OCI-M2 (cell line): Measurements from ENCODE around the gene ZNF554.
"Not testable (repeated sequence)": the region's sequence is repeated elsewhere in the genome, so short reads cannot be mapped to it uniquely, and the experiment has no call there.

Experiments used
- DNase-seq: peaks from one replicate; lab custom pipeline; 2025; ENCODE audit not compliant: unreplicated experiment; lab: John Stamatoyannopoulos, UW

ZNF554 gene

DNA sequence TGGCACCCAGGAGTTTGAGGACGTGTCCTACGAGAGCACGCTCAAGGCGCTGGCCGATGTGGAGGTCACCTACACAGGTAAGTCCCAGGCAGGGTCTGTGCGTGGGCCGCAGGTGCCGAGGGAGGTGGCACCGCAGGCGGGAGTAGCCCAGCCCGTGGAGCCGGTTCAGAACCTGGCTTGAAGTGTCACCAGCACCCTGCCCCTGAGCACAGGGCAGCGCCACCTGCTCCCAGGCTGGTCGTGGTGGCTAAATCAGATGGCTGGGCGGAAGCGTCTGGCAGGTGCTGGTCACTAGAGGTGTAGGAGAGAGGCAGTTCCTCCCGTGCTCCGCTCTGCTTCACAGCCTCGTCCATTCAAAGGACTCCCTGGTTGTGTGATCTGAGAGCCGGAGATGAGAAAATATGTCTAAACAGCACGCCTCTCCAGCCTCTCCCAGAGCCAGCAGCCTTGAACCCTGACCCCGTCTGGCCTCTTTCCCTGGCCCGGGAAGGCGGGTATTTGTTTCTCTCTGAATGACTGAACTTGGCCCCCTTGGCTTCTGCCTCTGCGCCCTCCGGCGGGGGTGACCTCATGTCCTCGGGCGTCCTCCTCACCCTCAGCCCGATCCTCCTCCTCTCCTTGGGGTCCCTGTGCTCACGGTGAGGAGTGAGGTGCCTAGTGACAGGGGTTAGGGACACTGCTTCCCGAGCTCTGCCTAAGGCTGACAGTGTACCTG is 29.0 kb upstream of the ZNF554 start:
- DNase-seq: no peak

DNA sequence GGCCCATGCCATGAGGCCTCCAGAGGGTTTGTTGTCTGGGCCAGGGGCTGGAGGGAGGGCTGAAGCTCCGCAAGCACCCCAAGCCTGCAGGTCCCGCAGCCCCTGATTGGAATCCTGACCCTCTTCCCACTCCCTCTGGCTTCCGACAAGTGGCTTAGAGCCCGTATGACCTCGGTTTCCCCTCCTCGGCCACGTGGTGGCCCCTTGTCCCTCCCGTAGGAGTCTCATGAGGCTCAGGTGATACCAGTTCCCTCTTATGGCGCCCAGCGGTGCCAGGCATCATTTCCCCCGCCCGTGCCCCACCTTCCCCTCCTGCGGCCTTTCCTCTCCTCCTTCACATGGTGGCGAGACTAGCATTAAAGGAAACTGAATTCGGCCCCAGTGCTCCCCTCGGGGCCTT is 28.2 kb upstream of the ZNF554 start:
- DNase-seq: no peak

DNA sequence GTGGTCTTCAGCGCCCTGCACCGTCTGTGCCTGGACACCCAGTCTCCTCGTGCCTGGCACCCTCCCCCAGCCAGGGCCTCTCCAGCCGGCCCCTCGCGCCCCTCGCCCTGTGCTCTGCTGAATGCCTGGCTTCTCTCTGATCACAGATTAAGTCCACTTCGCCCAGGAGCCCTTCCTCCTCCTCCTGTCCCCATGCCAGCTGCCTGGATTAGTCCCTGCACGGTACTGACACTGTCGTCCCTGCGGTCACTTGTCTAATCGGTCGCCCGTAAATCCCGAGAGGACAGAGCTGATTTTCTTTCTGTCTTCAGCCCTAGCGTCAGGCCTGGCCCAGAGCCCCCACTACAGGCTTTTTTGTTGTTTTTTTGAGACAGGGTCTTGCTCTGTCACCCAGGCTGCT is 27.8 kb upstream of the ZNF554 start:
- DNase-seq: no peak

DNA sequence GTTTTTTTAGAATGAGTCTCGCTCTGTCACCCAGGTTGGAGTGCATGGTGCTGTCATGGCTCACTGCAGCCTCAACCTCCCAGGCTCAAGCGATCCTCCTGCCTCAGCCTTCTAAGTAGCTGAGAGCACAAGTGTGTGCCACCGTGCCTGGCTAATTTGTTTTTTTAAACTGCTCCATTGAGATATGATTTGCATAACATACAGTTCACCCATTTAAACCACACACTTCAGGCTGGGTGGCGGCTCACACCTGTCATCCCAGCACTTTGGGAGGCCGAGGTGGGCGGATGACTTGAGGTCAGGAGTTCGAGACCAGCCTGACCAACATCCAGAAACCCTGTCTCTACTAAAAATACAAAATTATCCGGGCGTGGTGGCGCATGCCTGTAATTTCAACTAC is 27.0 kb upstream of the ZNF554 start:
- DNase-seq: not testable (repeated sequence)

DNA sequence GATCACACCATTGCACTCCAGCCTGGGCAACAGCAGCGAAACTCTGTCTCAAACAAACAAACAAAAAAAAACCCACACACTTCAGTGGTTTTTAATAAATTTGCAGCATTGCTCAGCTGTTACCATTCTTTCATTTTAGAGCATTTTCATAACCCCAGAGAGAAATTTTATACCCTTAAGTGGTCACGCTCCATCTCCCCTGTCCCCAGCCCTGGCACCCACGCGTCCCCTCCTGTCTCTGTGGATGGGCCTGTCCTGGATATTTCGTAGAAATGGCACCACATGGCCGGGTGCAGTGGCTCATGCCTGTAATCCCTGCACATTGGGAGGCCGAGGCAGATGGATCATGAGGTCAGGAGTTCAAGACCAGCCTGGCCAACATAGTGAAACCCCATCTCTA is 26.5 kb upstream of the ZNF554 start:
- no peak for DNase-seq

DNA sequence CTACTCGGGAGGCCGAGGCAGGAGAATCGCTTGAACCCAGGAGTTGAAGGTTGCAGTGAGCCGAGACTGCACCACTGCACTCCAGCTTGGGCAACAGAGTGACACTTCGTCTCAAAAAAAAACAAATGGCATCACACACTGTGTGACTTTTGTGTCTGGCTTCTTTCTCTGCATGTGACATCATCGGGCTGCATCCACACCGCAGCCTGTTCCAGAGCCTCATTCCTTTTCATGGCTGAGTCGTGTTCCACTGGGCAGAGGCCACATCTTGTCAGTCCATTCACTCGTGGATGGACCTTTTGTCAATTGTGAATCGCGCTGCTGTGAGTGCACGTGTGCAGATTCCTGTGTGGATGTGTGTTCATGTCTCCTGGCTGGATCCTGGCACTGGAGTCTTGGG is 26.1 kb upstream of the ZNF554 start:
- no peak for DNase-seq

DNA sequence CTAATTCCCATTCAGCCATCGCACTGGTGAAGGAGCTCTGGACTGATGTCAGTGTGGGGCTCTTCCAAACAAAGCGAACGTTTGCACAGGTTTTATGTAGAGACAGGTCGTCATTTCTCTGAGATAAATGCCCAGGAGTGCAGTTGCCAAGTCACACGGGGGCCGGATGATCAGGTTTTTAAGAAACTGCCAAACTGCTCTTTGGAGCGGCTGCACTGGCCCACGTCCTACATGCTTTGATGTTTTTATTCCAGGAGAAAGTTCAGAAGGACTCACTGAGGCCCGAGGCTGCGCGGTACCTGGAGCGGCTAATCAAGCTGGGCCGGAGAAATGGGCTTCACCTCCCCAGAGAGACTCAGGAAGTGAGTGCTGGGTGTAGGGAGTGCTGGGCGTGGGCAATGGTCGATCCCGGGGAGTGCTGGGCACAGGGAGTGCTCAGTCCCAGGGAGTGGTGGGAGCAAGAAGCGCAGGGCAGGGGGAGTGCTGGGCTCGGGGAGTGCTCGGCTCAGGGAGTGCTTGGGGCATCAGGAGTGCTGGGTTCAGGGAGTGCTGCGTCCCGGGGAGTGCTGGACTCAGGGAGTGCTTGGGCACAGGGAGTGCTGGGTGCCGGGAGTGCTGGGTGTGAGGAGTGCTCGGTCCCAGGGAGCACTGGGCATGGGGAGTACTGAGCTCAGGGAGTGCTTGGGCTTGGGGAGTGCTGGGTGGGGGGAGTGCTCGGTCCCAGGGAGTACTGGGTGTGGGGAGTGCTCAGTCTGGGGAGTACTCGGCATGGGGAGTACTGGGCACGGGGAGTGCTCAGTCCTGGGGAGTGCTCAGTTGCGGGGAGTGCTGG is 23.6 kb upstream of the ZNF554 start:
- DNase-seq: no peak

DNA sequence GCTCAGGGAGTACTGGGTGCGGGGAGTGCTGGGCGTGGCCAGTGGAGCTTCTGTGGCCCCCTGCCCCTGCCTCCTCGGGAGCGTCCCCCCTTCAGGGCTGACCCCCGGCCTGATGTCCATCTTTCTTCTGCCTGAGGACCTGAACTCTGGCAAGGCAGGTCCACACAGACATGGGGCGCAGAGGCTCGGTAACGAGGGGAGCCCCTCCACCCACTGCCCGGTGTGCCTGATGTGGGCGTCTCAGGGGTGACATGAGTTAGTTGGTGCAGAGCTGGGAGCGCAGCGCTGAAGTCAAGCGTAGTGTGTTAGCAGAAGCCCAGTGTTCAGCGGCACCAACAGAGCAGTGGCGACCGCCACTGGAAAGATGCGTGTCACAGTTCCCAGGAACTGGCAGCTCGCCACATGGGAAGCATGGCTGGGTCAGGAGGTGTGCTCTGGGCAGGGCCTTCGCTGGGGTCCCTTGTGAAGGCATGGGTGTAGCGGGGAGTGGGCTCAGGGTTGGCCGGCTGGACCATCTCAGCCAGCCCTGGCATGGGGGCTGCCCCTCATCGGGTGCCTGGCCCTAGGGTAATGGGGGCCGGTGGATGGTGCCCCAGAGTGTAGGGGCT is 22.9 kb upstream of the ZNF554 start:
- DNase-seq: no peak

DNA sequence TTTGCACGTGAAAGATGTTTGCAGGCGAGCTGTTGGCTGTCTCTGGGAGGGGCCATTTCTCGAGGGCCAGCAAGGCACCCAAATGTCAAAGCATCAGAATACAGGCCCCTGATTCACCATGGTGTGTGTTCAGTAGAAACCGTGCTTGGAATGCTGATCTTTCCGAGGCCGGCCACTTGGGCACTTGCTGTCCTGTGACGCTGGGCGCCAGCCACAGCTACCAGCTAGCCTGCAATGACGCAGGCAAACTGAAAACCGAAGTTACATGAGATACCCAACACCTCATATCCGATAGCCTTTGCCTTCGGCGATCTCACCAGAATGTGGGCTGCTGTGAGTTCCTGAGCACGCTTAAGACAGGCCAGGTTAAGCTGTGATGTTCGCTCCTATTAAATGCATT is 22.4 kb upstream of the ZNF554 start:
- no peak for DNase-seq

DNA sequence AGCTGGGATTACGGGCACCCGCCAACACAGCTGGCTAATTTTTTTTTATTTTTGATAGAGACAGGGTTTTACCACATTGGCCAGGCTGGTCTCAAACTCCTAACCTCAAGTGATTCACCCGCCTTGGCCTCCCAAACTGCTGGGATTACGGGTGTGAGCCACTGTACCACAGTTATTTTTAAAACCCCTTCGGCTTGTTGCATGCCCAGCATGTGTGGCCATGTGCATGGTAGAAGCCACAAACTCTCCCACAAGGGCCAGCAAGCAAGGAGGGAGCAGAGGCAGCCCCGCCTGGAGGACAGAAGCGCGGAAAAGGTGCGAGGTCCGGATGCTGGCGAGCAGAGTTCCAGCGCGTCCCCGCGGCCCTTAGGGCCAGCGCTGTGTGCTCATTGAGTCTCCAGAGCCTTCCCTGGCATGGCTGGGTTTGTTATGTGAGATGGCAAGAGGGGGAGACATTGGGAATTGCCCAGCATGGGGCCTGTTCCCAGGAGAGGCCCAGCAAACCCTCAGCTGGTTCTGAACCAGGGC is 21.4 kb upstream of the ZNF554 start:
- DNase-seq: no peak

DNA sequence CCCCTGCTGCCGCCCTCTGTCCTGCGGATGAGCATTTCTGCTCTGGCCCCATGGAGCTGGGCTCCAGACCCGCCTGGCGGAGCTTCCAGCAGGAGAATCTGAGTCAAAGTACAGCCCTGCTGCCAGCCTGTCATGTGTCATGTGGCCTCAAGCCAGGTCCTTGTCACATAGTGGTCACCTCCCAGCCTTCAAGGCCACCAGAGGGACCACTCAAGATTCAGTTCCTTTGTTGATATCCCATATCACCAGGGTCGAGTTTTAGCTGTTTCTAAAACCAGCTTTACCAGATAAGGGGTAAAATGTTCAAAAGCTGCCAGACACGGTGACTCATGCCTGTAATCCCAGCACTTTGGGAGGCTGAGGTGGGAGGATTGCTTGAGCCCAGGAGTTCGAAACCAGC is 20.9 kb upstream of the ZNF554 start:
- no peak for DNase-seq

DNA sequence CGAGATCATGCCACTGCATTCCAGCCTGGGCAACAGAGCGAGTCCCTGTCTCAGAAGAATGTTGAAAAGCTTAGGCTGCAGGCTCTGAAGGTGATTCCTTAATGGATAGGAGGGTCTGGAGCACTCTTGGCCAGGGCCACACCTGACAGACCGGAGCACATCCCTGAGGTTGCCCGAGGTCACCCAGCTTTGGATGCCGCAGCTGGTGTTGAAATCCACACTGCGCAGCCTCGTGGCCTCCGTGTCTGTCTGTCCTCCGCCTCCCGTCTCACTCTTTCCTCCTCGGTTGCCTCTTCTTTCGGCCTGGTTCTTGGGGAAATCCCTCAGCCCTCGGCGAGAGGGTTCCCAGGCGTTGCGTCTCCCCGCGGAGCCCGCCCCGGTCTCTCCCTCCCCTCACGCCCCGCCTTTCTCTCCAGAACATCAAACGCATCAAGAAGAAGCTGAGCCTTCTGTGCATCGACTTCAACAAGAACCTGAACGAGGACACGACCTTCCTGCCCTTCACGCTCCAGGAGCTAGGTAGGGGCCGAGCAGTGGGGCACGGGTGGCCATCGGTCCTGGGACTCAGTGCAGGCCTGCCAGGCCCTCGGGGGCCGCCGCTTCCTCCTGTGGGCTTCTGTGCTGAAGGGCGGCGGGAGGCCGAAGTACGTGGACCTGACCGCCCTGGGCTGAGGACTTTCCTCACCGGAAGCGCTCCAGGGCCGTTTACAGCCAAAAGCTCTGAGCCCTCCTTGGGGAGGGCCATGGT is 20.2 kb upstream of the ZNF554 start:
- DNase-seq: no peak

DNA sequence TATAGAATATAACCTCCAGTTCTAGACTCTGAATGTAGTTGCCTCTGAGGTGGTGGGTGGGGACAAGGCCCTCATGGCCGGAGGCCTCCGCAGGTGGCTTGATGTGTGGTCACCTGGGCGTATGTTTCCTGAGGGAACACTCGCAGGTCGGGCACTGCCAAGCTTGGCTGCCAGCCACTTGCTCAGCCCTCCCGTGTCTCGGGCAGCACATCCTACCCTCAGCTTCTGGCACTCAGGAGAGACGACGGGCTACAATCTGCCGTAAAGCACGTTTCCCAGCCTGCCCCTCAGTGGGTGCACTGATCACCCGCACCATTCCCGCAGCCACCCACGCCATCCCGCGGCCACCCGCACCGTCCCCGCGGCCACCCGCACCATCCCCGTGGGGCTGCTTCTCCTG is 19.2 kb upstream of the ZNF554 start:
- DNase-seq: no peak

DNA sequence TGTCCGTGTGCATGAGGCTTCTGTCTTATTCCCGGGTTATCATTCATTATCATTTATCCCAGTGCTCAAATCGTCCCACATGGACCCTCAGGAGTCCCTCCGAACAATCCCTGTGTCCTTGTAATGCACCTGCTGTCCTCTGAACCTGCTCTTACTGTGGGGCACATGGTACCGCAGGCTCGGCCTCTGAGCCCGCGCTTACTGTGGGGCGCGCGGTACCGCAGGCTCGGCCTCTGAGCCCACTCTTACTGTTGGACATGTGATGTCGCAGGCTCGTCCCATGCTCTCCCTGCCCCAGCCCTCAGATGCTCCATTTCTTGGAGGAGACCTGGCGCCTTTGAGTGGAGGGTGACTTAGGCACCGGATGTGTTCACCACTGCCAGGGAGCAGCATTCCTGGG is 16.8 kb upstream of the ZNF554 start:
- DNase-seq: no peak

DNA sequence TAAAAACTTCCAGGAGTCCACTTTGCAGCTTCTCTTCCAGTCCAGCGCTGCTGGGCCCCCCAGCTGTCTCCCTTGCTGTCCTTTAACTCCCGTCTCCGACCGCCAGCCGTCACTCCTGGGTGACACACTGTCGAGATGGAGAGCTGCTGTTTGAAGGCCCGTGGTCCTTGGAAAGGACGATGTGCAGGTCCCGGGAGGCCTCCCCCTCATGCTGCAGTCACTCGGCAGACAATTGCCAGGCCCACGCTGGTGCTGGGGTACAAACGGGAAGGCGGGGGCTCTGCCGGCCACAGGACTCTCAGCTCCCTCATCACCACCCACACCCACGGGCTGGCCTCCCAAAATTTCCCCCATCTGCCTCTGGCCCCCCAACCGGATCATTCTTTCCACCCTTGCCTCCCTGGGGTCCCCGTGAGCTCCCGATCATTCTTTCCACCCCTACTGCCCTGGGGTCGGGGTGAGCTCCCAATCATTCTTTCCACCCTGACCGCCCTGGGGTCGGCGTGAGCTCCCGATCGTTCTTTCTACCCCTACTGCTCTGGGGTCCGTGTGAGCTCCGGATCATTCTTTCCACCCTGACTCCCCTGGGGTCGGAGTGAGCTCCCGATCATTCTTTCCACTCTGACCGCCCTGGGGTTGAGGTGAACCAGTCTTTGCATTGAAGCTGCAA is 16.0 kb upstream of the ZNF554 start:
- no peak for DNase-seq

DNA sequence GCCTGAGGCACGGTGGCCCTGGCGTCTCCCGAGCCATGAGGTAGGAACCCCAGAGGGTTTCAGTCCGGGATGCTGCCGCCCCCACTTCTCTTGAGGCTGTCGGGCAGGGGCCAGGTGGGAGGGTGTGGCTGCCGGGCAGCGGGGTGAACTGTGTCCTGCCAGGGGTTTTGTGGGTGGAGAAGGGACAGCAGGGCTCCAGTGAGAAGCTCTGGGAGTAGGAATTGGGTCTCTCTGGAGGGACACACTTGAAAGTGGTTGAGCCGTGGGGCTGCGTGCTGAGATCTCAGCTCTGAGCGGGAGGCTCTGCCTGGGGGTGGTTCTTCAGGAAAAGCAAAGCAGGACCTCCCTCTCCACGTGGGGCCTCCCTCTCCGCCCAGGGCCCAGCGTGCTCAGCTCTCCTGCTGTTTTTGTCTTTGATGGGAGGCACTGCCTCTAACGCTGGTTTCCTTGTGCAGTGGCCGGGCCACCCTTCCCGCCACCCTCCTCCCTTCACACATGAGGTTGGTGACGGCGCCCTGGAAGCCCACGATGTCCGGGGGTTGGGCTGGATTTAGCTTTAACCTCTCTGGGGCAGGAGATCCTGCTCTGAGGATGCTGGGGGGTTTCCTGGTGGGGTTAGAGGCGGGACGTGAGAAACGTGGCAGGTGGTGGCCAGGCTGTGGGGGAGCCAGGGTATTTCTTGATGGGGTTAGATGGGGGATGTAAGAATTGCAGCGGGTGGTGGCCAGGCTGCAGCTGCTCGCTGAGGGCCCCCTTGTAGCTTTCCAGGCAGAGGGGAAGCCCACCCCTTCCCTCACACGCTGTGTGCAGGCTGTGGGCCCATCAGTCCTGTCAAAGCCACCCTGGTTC is 15.3 kb upstream of the ZNF554 start:
- no peak for DNase-seq

DNA sequence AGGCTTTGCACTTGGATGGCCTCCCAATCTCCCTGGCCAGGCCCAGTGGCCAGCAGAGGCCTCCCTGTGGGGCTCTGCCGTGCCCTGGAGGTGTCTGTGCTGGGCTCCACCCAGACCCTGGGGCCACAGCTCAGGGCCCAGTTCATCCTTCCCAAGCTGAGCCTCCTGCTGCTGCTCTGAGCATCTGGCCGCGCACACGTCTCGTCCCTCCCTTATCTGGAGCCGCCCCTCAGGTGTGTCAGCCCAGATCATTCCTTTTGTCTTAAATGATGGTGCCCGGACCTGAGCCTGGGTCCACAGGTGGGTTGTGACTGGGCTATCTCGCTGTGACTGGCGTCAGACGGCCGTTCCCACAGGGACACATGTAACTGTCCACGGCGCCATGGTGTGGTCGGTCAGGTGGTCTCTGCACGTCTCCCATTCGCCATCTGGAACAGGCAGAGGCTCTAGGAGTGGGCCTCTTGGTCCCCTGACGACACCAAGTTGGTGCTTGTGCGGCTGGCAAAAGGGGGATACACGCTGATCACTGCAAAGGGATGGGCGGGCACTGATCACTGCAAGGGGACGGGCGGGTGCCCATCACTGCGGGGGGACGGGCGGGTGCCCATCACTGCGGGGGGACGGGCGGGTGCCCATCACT is 14.3 kb upstream of the ZNF554 start:
- DNase-seq: no peak

DNA sequence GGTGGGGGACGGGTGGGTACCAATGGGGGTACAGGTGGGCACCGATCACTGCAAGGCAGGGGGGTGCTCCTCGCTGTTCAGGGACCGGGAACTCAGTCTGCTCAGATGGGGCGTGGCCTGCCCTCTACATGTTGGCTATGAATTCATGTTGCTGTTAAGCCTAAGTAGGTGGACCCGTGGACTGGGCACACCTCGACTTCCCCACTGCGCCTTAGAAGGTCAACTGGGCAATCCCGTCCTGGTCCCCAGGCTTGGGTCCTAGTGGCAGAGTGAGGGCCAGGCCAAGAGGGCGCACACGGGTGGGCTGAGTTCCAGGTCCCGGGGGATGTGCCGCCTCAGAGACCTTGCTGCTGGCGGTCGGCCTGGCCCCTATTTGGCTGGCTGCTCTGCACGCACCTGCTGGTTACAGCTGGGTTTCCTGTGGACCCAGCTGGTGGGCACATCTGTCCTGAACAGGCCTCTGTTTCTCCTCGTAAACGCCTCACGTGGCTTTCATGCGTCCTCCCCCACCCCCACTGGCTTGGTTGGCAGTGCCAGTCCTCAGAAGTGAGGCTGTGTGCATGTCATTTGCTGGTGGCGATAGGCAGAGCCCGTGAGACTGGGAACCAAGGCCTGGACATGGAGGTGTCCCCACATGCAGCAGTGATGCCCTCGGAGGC is 13.5 kb upstream of the ZNF554 start:
- no peak for DNase-seq
